Fibroblast of lung (primary cell): ENCODE measurements around the gene MIOX. TPM values are rescaled to one million over a fixed set of nuclear protein-coding genes. Genes with fewer than 3 reads are reported as not detected.

ENCODE experiments used
- DNase-seq, 2 donors: peaks; one replicate each; pipeline versions ENCODE4 v3.0.0 to v3.0.0-alpha.2; 2010; ENCODE audit warnings: low read depth in 2 of 2
- H2AFZ ChIP-seq: 2 replicates; pipeline ENCODE4 v1.5.1; 2012; ENCODE audit warnings: low read length, control low read depth, inconsistent platforms
- H3K27ac ChIP-seq: 2 replicates; pipeline ENCODE4 v1.5.1; 2011; ENCODE audit warnings: low read length, control low read depth; ENCODE audit not compliant: insufficient read depth
- H3K27me3 ChIP-seq: 2 replicates; pipeline ENCODE4 v1.5.1; 2011; ENCODE audit warnings: mild to moderate bottlenecking, low read length; ENCODE audit not compliant: control insufficient read depth, insufficient read depth
- H3K36me3 ChIP-seq: 2 replicates; pipeline ENCODE4 v1.5.1; 2011; ENCODE audit warnings: low read length; ENCODE audit not compliant: control insufficient read depth, insufficient read depth
- H3K4me1 ChIP-seq: 2 replicates; pipeline ENCODE4 v1.5.1; 2011; ENCODE audit warnings: low read length; ENCODE audit not compliant: control insufficient read depth, insufficient read depth; ENCODE audit errors: extremely low read depth
- H3K4me2 ChIP-seq: 2 replicates; pipeline ENCODE4 v1.5.1; 2011; ENCODE audit warnings: low read length, control low read depth; ENCODE audit not compliant: insufficient read depth; ENCODE audit errors: extremely low read depth
- H3K4me3 ChIP-seq, 4 experiments: fragments of 200-600 bp in 1 of 4; sonication (generic) in 1 of 4; replicated peaks in 1 of 4; 2 replicates each; pipeline ENCODE4 v1.5.1; 2011 to 2016; ENCODE audit warnings: low read length in 4 of 4, low read depth in 3 of 4, mild to moderate bottlenecking in 3 of 4, control low read depth in 2 of 4, inconsistent platforms in 1 of 4, mixed read lengths in 1 of 4; ENCODE audit not compliant: insufficient read depth in 1 of 4; ENCODE audit errors: control extremely low read depth in 1 of 4
- H3K79me2 ChIP-seq: 2 replicates; pipeline ENCODE4 v1.5.1; 2012; ENCODE audit warnings: mild to moderate bottlenecking, low read length, inconsistent platforms; ENCODE audit not compliant: control insufficient read depth, insufficient read depth
- H3K9ac ChIP-seq: 2 replicates; pipeline ENCODE4 v1.5.1; 2011; ENCODE audit warnings: mild to moderate bottlenecking, low read length, control low read depth; ENCODE audit not compliant: insufficient read depth
- H3K9me3 ChIP-seq: 2 replicates; pipeline ENCODE4 v1.5.1; 2012; ENCODE audit warnings: low read depth, low read length; ENCODE audit not compliant: control insufficient read depth, insufficient read depth
- H4K20me1 ChIP-seq: 2 replicates; pipeline ENCODE4 v1.5.1; 2011; ENCODE audit warnings: low read length; ENCODE audit not compliant: control insufficient read depth, insufficient read depth; ENCODE audit errors: extremely low read depth
- EZH2 ChIP-seq: IDR thresholded peaks from 2 replicates; pipeline ENCODE4 v1.5.1; 2012; ENCODE audit warnings: low read length, control low read depth, mild to moderate bottlenecking; ENCODE audit errors: missing control alignments
- polyA plus RNA-seq, 2 donors: library from polyadenylated mRNA; depleted of rRNA in 1 of 2; stranded (reverse) in 1 of 2; unstranded in 1 of 2; fragments of >200 nt; gene quantifications; 2 replicates each; pipeline ENCODE4 v1.2.1, GENCODE V29; 2011 to 2012; ENCODE audit warnings: missing spikeins in 1 of 2
- total RNA-seq: library from RNA; depleted of rRNA; stranded (reverse); fragments of >200 nt; gene quantifications from 2 replicates; pipeline ENCODE4 v1.2.1, GENCODE V29; 2014
- TF ChIP-seq, protein P1 (sequence below), 2 donors: IDR thresholded peaks in 1 of 2; conservative IDR thresholded peaks in 1 of 2; 1 replicate in 1 of 2; 2 replicates in 1 of 2; pipeline ENCODE4 v1.5.1; 2011 to 2012; ENCODE audit warnings: low read length in 2 of 2, control low read depth in 1 of 2, inconsistent platforms in 1 of 2, low read depth in 1 of 2, mild to moderate bottlenecking in 1 of 2

The MIOX gene
- total and polyA plus RNA-seq, 2 donors (not counting 1 experiment from before 2014, with no cell fraction given) = 0.06 to 0.17 TPM

DNA sequence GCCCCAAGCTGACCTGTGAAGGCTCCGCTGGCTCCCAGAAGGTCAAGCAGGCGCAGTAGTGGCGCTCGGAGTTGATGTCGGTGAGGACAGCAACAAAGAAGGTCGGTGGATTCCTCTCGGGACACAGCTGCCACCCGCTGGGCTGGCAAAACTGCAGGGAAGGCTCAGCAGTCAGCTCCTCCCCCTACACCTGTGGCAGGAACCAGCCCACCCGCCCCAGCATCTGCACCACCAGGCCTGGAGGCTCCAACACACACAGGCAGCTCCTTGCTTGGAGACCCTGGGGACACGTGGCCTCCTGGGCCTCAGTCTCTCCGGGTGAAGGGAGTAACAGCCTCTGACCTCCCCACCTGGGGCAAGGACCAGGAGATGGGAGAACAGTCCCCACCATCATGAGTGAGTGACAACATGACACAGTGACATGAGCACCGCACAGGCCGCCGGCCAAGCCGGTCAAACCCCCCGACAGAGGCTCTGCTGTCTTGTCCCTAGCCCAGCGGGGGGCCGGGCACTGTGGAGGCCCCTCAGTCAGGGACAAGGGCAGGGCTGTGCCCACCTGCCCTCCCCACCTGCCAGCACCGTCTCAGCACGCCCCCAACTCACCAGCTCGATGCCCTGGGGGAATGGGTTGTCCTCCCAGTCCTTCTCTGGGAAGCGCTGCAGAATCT is 18.8 kb upstream of the MIOX start:
- Histone ChIP-seq H3K27ac (no peak overlapping the region), H2AFZ (no peak overlapping the region), H3K79me2 (peaks cover 42% of the 10 kb centered on the region), H3K36me3 (peaks cover 30% of the 10 kb centered on the region), H3K9ac (no peak overlapping the region), H3K4me2 (no peak overlapping the region), H3K27me3 (no peaks in the 10 kb centered on the region), H3K4me3 (no peak overlapping the region), H4K20me1 (no peaks in the 10 kb centered on the region), H3K9me3 (no peaks in the 10 kb centered on the region), H3K4me1 (peaks cover 5% of the 10 kb centered on the region)
- DNase-seq = no peak
- no peak for TF ChIP-seq EZH2
- TF ChIP-seq, protein P1, sequence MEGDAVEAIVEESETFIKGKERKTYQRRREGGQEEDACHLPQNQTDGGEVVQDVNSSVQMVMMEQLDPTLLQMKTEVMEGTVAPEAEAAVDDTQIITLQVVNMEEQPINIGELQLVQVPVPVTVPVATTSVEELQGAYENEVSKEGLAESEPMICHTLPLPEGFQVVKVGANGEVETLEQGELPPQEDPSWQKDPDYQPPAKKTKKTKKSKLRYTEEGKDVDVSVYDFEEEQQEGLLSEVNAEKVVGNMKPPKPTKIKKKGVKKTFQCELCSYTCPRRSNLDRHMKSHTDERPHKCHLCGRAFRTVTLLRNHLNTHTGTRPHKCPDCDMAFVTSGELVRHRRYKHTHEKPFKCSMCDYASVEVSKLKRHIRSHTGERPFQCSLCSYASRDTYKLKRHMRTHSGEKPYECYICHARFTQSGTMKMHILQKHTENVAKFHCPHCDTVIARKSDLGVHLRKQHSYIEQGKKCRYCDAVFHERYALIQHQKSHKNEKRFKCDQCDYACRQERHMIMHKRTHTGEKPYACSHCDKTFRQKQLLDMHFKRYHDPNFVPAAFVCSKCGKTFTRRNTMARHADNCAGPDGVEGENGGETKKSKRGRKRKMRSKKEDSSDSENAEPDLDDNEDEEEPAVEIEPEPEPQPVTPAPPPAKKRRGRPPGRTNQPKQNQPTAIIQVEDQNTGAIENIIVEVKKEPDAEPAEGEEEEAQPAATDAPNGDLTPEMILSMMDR (conservative IDR thresholded peaks at IDR 0.05 in 1 of 2, IDR thresholded peaks at IDR 0.05 in 1 of 2; ENCODE audit: low read depth in 1 of 2, low read length in 2 of 2) = no peak

DNA sequence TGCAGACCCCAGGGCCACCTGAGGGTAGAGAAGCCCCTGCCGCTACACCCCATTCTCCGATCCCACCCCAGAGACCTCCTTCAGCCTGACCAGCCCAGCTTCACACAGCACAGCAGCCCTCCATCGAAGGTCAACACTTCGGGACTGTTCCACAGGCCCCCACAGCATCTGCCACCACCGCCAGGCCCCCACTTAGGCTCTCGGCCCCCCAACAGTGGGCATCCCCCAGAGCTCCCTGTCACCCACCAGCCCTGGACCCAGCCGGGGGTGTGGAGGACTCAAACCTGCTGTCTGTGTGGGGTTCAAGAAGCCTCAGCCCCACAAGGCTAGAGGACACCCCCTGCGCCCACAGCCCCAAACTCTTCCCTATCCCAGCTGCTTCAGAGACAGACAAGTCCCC is 18.0 kb upstream of the MIOX start:
- Histone ChIP-seq H3K36me3 (peaks cover 26% of the 10 kb centered on the region), H3K4me2 (no peak overlapping the region), H3K79me2 (peaks cover 49% of the 10 kb centered on the region), H3K27me3 (no peaks in the 10 kb centered on the region), H3K4me3 (no peak overlapping the region), H4K20me1 (peaks cover under 1% of the 10 kb centered on the region), H2AFZ (no peak overlapping the region), H3K9ac (no peak overlapping the region), H3K9me3 (no peaks in the 10 kb centered on the region), H3K27ac (no peak overlapping the region), H3K4me1 (peaks cover 10% of the 10 kb centered on the region)
- TF ChIP-seq, protein P1 (conservative IDR thresholded peaks at IDR 0.05 in 1 of 2, IDR thresholded peaks at IDR 0.05 in 1 of 2; ENCODE audit: low read depth in 1 of 2, low read length in 2 of 2) = no peak
- no peak for TF ChIP-seq EZH2
- no peak for DNase-seq

DNA sequence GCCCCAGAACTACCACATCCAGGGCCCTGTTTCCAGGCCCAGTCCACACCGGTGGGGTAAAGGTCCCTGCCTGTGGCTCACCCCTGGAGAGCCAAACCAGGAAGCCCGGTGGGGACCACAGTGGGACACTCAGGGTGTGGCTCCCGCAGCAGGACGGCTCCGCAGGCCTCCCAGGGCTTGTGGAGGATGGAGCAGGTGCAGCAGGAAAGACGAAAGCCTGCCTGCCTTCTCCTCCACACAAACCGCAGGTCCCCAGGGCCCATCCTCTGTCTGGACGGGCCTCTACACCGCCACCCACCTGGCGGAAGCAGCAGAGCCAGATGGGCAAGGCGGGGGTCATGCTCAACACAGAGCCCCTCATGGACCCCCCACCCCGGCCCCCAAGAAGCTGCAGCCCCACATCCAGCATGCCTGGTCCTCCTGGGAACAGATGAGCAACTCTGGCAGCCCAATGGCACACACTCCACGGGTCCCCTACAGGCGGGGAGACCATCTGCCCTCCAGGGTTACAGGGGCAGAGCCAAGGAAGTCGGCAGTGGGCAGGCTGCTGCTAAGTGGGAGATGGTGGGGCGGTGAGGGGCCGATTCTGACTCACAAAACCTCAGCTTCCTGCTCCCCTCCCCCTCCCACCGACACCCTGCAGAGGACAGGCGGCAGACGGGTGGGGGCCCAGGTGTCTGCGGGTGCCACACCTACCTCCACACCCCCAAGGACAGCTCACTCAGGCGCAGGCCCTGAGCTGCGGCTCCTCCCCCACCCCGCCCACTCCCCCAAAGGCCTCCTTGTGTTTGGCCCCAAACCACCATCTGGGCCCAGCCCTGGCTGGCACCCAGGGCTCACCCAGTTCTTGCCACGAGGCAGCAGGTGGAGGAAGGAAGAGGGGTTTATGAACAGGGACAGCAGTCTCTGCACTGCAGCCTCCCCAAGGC is 17.0 kb upstream of the MIOX start:
- Histone ChIP-seq H3K9me3 (no peaks in the 10 kb centered on the region), H3K9ac (no peak overlapping the region), H2AFZ (no peak overlapping the region), H3K4me1 (peaks cover 13% of the 10 kb centered on the region), H3K79me2 (peaks cover 55% of the 10 kb centered on the region), H3K27me3 (no peaks in the 10 kb centered on the region), H3K36me3 (peaks cover 22% of the 10 kb centered on the region), H3K4me2 (no peak overlapping the region), H3K27ac (no peak overlapping the region), H4K20me1 (peaks cover 3% of the 10 kb centered on the region), H3K4me3 (no peak overlapping the region)
- DNase-seq = peak; percentile 17 to 68
- TF ChIP-seq, protein P1 (conservative IDR thresholded peaks at IDR 0.05 in 1 of 2, IDR thresholded peaks at IDR 0.05 in 1 of 2; ENCODE audit: low read depth in 1 of 2, low read length in 2 of 2) = no peak
- TF ChIP-seq EZH2 = no peak
